SKM-1 (cell line): Measurements from ENCODE around the gene URAD.
"Not testable (repeated sequence)": the region's sequence is repeated elsewhere in the genome, so short reads cannot be mapped to it uniquely, and the experiment has no call there.

Experiments used
- DNase-seq: peaks from one replicate; lab custom pipeline; 2025; ENCODE audit not compliant: unreplicated experiment; lab: John Stamatoyannopoulos, UW

Gene URAD

GRCh38 chr13:27971776-27972477, 16.6 kb downstream of the URAD start:
- no peak for DNase-seq

DNA sequence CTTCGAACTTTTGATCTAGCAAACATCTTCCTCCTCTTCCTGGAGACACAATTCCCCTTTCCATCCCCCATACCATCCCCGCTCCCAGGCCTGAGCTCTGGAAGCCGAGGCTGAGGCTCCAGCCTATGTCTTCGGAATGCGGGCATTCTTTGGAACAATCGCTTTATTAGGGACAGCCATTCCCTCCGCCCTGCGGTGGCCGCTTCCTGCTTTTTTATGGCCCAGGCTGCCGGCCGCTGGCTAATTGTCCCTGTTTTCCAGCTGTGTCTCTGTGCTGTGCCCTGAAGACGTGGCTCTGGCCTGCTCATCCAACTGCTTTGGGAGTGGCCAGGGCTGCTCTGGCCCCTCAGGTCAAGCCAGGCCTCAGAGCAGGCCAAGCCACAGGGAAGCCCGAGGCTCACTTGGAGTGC, 17.3 kb downstream of the URAD start:
- no peak for DNase-seq

GRCh38 chr13:27970382-27971235, 17.9 kb downstream of the URAD start:
- DNase-seq = no peak

DNA sequence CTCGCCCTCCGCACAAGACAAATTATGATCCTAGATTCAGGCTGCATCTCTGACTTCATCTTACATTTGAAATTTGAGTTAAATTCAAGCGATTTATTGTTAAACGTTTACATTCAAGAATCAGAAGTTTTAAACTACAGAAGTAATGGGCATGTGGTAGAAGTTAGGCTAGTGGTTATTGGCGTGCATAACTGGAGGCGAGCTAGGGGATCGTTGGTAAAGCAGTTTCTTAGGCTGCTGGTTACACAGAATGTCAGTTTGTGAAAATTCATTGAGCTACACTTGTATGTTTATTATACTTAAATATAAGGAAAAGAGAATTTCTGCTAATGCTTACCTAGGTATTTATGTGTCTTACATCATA, 18.6 kb downstream of the URAD start:
- no peak for DNase-seq

DNA sequence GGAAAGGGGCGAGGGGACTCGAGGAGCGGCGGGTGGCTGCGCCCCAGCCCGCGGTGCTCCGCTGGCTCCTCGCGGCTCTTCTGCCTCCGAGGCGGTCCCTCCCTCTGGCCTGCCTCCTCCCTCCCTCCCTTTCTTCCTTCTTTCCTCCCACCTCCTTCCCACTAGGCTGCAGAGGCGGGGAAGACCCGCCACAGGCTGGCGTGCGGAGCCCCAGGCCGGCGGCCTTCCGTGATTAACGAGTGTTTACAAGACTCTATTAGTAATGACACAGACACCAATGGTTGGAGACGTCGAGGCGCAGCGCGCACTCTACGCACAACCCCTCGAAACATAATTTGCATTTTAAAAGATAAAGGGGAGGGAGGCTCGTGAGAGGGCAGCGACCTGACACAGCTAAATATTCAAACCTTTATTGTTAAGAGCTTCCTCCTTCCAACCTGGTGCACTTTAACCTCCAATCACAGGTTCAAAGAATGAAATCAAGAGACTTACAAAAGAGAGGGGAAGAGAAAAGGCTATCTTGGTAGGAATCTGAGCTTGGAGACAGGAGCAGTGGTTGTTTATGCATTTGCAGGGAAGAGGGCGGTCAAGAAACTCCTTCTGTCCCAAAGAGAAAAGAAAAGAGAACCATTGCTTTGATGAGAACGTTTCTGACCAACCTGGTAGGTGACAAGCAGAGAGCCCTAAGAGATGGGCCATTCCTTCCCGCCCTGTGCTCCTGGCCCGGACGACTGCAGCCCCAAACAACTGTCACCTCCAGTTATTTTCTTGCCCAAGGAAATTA, 19.2 kb downstream of the URAD start, which contains the start of gene CDX2:
CDX2 (minus strand) TSS at position 234 of the 784 bp plus-strand sequence. CDS start 309 bp downstream, outside the sequence.
- DNase-seq = no peak

GRCh38 chr13:27968316-27969081, 20.0 kb downstream of the URAD start:
- DNase-seq = no peak

DNA sequence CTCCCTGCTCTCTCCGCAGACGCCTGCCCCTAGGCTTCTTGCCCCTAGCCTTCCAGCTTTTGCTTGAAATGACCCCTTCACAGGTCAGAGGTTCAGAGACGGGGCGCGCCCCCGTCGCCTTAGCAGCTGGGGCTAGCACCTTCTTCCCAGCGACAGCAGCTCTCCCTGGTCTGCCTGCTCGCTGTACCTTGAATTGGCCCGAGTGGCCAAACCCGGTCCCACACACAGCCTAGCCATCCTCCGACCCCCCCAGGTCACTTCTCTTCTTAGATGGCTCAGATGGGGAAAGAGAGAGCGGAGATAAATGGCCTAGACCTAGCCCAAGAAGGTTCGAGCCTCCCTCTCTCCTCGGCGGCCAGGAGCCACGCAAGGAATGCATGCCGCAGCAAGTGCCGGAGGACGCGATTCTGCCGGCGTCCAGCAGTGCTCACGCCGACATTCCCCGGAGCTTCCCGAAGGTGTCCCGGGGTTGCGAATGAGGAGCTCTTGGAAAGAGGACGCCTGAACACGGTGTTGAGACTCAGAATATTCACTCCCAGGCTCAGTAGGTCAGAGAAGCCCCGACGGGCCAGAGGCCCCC, 20.7 kb downstream of the URAD start:
- no peak for DNase-seq

GRCh38 chr13:27967203-27967735, 21.2 kb downstream of the URAD start:
- DNase-seq = no peak

DNA sequence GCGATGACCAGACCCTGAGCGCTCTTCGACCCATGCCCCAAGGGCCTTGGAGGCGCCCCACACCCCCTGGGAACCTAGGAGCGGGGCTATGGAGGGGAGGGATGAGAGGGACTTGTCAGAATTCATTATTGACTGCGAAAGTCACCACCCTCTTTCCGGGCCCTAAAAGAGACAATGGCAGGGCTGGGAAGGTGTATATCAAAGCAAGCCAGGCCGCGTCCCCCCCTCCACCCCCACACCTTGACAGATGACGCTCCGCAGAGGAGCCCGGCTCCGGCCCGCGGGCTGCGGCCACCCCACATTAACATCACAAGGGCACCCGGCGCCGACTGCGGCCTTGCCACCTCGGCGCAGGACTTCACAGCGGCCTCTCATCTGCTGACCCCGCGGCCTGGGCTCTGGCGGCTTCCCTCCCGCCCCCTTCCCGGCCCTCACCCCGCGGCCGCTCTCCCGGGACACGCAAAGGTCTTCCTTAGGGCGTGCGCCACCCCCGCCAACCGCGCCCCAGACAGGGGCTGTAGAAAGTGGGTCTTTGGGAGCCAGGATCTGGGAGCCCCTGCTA, 21.8 kb downstream of the URAD start:
- no peak for DNase-seq

GRCh38 chr13:27965740-27966640, 22.5 kb downstream of the URAD start:
- no peak for DNase-seq

DNA sequence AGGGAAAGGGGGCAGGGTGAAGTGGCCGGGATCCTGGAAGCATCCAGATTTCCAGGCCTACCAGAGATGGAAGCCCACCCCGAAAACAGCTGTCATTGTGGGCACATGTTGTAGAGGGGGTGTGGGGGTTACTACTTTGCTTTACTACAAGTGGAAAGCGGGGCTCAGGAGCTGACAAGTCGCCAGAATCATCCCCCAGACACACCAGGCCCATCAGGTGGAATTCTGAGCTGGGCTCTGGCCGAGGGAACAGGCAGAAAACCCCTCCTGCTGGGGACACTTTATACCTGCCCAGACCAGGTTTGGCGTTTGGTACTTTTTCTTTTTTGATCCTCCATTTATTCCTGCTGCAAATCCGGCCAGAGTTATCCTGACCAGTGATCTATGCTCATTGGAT, 23.2 kb downstream of the URAD start:
- DNase-seq = no peak

GRCh38 chr13:27964741-27965323, 23.7 kb downstream of the URAD start:
- DNase-seq = no peak

GRCh38 chr13:27964206-27964605, 24.3 kb downstream of the URAD start:
- not testable (repeated sequence) for DNase-seq

GRCh38 chr13:27963491-27963890, 25.0 kb downstream of the URAD start:
- DNase-seq = no peak

DNA sequence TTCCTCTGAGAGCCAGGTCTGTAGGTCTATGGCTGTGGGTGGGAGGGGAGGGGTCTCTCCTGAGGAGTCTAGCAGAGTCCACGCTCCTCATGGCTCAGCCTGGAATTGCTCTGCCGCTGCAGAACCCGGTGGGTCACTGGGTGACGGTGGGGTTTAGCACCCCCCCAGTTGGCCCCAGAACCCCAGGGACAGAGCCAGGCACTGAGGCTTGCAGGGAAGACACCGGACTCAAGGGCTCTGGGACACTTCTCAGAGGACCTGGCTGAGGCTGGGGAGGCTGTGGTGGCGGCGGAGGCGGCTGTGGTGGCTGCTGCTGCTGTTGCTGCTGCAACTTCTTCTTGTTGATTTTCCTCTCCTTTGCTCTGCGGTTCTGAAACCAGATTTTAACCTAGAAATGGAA, 25.5 kb downstream of the URAD start:
- DNase-seq = no peak

DNA sequence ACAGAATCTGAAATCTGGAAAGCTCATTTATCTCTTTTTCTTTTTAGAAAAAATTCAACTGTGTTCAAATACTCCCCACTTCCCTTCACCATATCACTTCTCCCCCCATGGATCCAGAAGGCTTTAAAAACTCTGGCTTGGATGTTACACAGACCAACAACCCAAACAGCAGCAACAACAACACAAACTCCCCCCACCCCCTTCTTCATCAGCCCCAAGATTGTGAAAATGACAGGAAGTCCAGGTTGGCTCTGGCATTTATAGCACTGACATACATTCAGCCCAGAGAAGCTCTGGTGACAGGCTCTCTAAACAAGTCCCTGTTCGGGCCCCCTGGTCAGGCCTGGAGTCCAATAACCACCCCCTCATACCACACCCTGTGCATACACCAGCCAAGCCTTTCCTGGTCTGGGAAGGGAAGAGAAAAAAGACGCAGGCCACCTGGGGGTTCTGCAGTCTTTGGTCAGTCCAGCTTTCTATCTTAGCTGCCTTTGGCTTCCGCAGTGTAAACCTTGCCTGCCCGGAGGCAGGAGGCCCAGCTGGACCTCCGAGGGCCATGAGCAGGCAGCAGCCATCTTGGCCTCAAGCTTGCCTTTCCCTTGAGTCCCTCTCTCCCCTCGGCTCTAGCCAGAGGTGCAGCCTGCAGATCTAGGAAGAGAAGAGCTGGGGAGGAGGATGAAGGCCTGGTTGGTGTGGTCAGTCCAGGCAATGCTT, 26.2 kb downstream of the URAD start:
- no peak for DNase-seq

GRCh38 chr13:27961227-27962085, 27.0 kb downstream of the URAD start:
- no peak for DNase-seq
